B cell (primary cell): ENCODE data around the gene RNF220. TPM values are rescaled to one million over a fixed set of nuclear protein-coding genes. Genes with fewer than 3 reads are reported as not detected.

Source experiments
- ATAC-seq: fragments of 200-7000 bp; cut with Tn5 transposase; one replicate; pipeline ENCODE4 v1.10.0; 2021; ENCODE audit warnings: low read depth, mild to moderate bottlenecking, moderate number of reproducible peaks, moderate library complexity
- CTCF ChIA-PET: fragments of 350-600 bp; sonication (Branson Sonifier 250); formaldehyde crosslinking; loops from one replicate; lab custom pipeline; 2021; ENCODE audit warnings: antibody characterized with exemption, inconsistent platforms; lab: Charles Lee
- POLR2A ChIA-PET: fragments of 350-600 bp; sonication (Branson Sonifier 250); formaldehyde crosslinking; loops from one replicate; lab custom pipeline; 2021; ENCODE audit warnings: antibody characterized with exemption; lab: Charles Lee
- DNase-seq: peaks from one replicate; pipeline ENCODE4 v3.0.0; 2013
- H2AFZ ChIP-seq: 2 replicates; pipeline ENCODE4 v1.6.1; 2012; ENCODE audit warnings: mild to moderate bottlenecking, low read depth, low read length; ENCODE audit not compliant: insufficient read depth, poor library complexity, severe bottlenecking
- H3K27ac ChIP-seq, 2 donors: 1 replicate in 1 of 2; 2 replicates in 1 of 2; pipeline ENCODE4 v1.5.1; 2012 to 2013; ENCODE audit warnings: low read length in 2 of 2, mild to moderate bottlenecking in 2 of 2, moderate library complexity in 1 of 2
- H3K27me3 ChIP-seq, 4 experiments: fragments of 200-600 bp in 1 of 4; sonication (generic) in 1 of 4; replicated peaks in 1 of 4; 1 replicate in 2 of 4; 2 replicates in 2 of 4; pipeline versions ENCODE4 v1.6.1 to v1.7.0; 2013 to 2016; ENCODE audit warnings: low read length in 3 of 4, mild to moderate bottlenecking in 2 of 4, mixed read lengths in 1 of 4, moderate library complexity in 1 of 4; ENCODE audit not compliant: insufficient read depth in 4 of 4, control insufficient read depth in 3 of 4; ENCODE audit errors: control extremely low read depth in 1 of 4
- H3K36me3 ChIP-seq, 2 experiments: replicated peaks in 1 of 2; 1 replicate in 1 of 2; 2 replicates in 1 of 2; pipeline versions ENCODE4 v1.6.1 to v1.7.1; 2013; ENCODE audit warnings: low read length in 1 of 2; ENCODE audit not compliant: insufficient read depth in 2 of 2, control insufficient read depth in 1 of 2; ENCODE audit errors: control extremely low read depth in 1 of 2, extremely low read depth in 1 of 2
- H3K4me1 ChIP-seq, 2 donors: fragments of 200-600 bp in 1 of 2; sonication (generic) in 1 of 2; 1 replicate in 1 of 2; 2 replicates in 1 of 2; pipeline versions ENCODE4 v1.5.1 to v1.6.1; 2013 to 2017; ENCODE audit warnings: low read length in 2 of 2; ENCODE audit not compliant: control insufficient read depth in 2 of 2, insufficient read depth in 2 of 2
- H3K4me2 ChIP-seq: replicated peaks from 2 replicates; pipeline ENCODE3; 2012; ENCODE audit warnings: mild to moderate bottlenecking, low read depth, low read length; ENCODE audit not compliant: poor library complexity, severe bottlenecking
- H3K4me3 ChIP-seq, 5 experiments: fragments of 200-600 bp in 1 of 5; sonication (generic) in 1 of 5; 1 replicate in 3 of 5; 2 replicates in 2 of 5; pipeline versions ENCODE4 v1.5.1 to v1.7.0; 2011 to 2016; ENCODE audit warnings: low read length in 4 of 5, mild to moderate bottlenecking in 4 of 5, low read depth in 2 of 5, control low read depth in 1 of 5, moderate library complexity in 1 of 5; ENCODE audit not compliant: insufficient read depth in 1 of 5; ENCODE audit errors: control extremely low read depth in 1 of 5, extremely low read depth in 1 of 5
- H3K79me2 ChIP-seq: fragments of 200-600 bp; sonication (generic); one replicate; pipeline ENCODE4 v1.6.0; 2016; ENCODE audit warnings: low read length; ENCODE audit not compliant: control insufficient read depth, insufficient read depth
- H3K9ac ChIP-seq: fragments of 200-600 bp; sonication (generic); 2 replicates; pipeline ENCODE4 v1.6.1; 2017; ENCODE audit warnings: mild to moderate bottlenecking, low read length, moderate library complexity
- H3K9me3 ChIP-seq, 3 donors: one replicate each; pipeline versions ENCODE4 v1.6.1 to v1.7.1; 2013; ENCODE audit warnings: low read length in 2 of 3; ENCODE audit not compliant: control insufficient read depth in 2 of 3, insufficient read depth in 1 of 3; ENCODE audit errors: control extremely low read depth in 1 of 3
- H4K20me1 ChIP-seq: 2 replicates; pipeline ENCODE4 v1.6.0; 2012; ENCODE audit warnings: mild to moderate bottlenecking, low read length; ENCODE audit not compliant: insufficient read depth, control insufficient read depth, poor library complexity, severe bottlenecking
- H3K27ac Mint-ChIP-seq: one replicate; pipeline ENCODE4 v1.8.0; 2021; ENCODE audit warnings: mixed read lengths
- H3K27me3 Mint-ChIP-seq: one replicate; pipeline ENCODE4 v1.8.0; 2021; ENCODE audit warnings: mixed read lengths
- H3K4me1 Mint-ChIP-seq: one replicate; pipeline ENCODE4 v1.8.0; 2021; ENCODE audit warnings: mixed read lengths
- H3K4me3 Mint-ChIP-seq: one replicate; pipeline ENCODE4 v1.8.0; 2021; ENCODE audit warnings: mixed read lengths
- H3K9me3 Mint-ChIP-seq: one replicate; pipeline ENCODE4 v1.8.0; 2022; ENCODE audit warnings: mixed read lengths; ENCODE audit not compliant: insufficient read depth
- CTCF ChIP-seq: fragments of 200-600 bp; IDR thresholded peaks from one replicate; pipeline ENCODE4 v1.8.0; 2022; ENCODE audit warnings: antibody characterized with exemption, mild to moderate bottlenecking
- EZH2 ChIP-seq: IDR thresholded peaks from 2 replicates; pipeline ENCODE4 v1.6.1; 2012; ENCODE audit warnings: borderline replicate concordance, low read depth, mild to moderate bottlenecking, moderate library complexity, low read length; ENCODE audit not compliant: insufficient read depth, poor library complexity, severe bottlenecking
- WGBS: methylation state at CpG from one replicate; pipeline ENCODE4 v1.1.5; 2013; ENCODE audit warnings: missing lambda C conversion rate; ENCODE audit not compliant: insufficient coverage; 5-methylcytosine and 5-hydroxymethylcytosine counted together
- intact Hi-C: fragments of 100-400 bp; cut with micrococcal nuclease; formaldehyde crosslinking; loops from one replicate; pipeline ENCODE4 v1.10.0; 2022
- polyA plus RNA-seq: library from polyadenylated mRNA; depleted of rRNA; stranded (reverse); fragments of >200 nt; gene quantifications from 2 replicates; pipeline ENCODE4 v1.2.3, GENCODE V29; 2012
- total RNA-seq, 2 donors: library from RNA; stranded (reverse); fragments of 120-200 nt in 1 of 2; gene quantifications; 1 replicate in 1 of 2; 2 replicates in 1 of 2; pipeline versions ENCODE4 v1.2.3 to v1.2.4, GENCODE V29; 2013 to 2022

The RNF220 gene
- total and polyA plus RNA-seq, 2 donors (not counting 1 experiment from before 2014, with no cell fraction given): 115 to 141 TPM

- H3K4me3 Mint-ChIP-seq: no peak overlapping the region
- Histone ChIP-seq H3K79me2 (peaks cover 6% of the 10 kb centered on the region), H3K9me3 (no peaks in the 10 kb centered on the region), H3K9ac (no peak overlapping the region), H3K27me3 (no peaks in the 10 kb centered on the region), H3K4me1 (peaks cover 3 to 15% of the 10 kb centered on the region in 2 donors), H3K4me3 (no peak overlapping the region), H3K4me2 (no peak overlapping the region), H3K27ac (no peak overlapping the region), H3K36me3 (no peaks in the 10 kb centered on the region), H4K20me1 (no peaks in the 10 kb centered on the region), H2AFZ (no peak overlapping the region)
- peaks cover 19% of the 10 kb centered on the region for H3K4me1 Mint-ChIP-seq
- ChIA-PET CTCF (interaction anchor here (0.6 kb wide), 1 partner anchor 142 kb away, joined by 3 read pairs; no protein-coding TSS in a partner anchor), POLR2A (no interaction called here)
- H3K9me3 Mint-ChIP-seq: no peaks in the 10 kb centered on the region
- TF ChIP-seq EZH2: no peak
- no peaks in the 10 kb centered on the region for H3K27me3 Mint-ChIP-seq
- intact Hi-C loops: loop anchor here (5.0 kb wide), 1 partner anchor 1133 kb away; the partner anchor contains the start of gene TESK2
- WGBS: 98% methylated on average over 5 of the region's 6 CpGs
- H3K27ac Mint-ChIP-seq: no peak overlapping the region
- no peak for ATAC-seq
- no peak for DNase-seq
These were observed 45.7 kb upstream of the RNF220 start for GRCh38 chr1:44359234-44359935.

GRCh38 chr1:44361478-44361877 is 43.6 kb upstream of the RNF220 start:
- POLR2A ChIA-PET: no interaction called here
- TF ChIP-seq CTCF (no peak), EZH2 (no peak)

More at GRCh38 chr1:44361478-44361877, 43.6 kb upstream of the RNF220 start:
- Histone ChIP-seq H4K20me1 (no peaks in the 10 kb centered on the region), H3K79me2 (no peaks in the 10 kb centered on the region), H3K9me3 (no peaks in the 10 kb centered on the region), H3K9ac (no peak overlapping the region), H3K4me3 (no peak overlapping the region), H3K36me3 (no peaks in the 10 kb centered on the region), H3K4me1 (peaks cover 0 to 5% of the 10 kb centered on the region in 2 donors), H3K4me2 (no peak overlapping the region), H2AFZ (no peak overlapping the region), H3K27me3 (no peaks in the 10 kb centered on the region), H3K27ac (no peak overlapping the region)
- no peak overlapping the region for H3K27ac Mint-ChIP-seq
- intact Hi-C loops: no loop called here
- no peak for ATAC-seq
- peaks cover under 1% of the 10 kb centered on the region for H3K27me3 Mint-ChIP-seq
- H3K4me1 Mint-ChIP-seq: peaks cover 10% of the 10 kb centered on the region
- H3K4me3 Mint-ChIP-seq: no peak overlapping the region
- CTCF ChIA-PET: no interaction called here
- no peak for DNase-seq
- no peaks in the 10 kb centered on the region for H3K9me3 Mint-ChIP-seq
- 82% methylated on average over 3 of the region's 4 CpGs for WGBS
